ENCODE results near the gene SLC9A3.

GRCh38 chr5:477871-478270 lies 46.4 kb downstream of the SLC9A3 start:
- TF ChIP-seq CTCF (IDR thresholded peaks at IDR 0.05): no peak
- no peak for TF ChIP-seq POLR2A (IDR thresholded peaks at IDR 0.05)

All from esophagus squamous epithelium (tissue), 4 donors.